ENCODE results near the gene PSEN1. TPM values are rescaled to one million over a fixed set of nuclear protein-coding genes. Genes with fewer than 3 reads are reported as not detected.

PSEN1 gene
- polyA plus RNA-seq, 2 of the 4 experiments (the other 2 are of a cell fraction), result 21.6 to 38.1 TPM

- DNase-seq (ENCODE audit: low read depth in 1 of 2, low spot score in 1 of 2) (no peak), FAIRE-seq (no peak), ATAC-seq (no peak)
- H3K4me2 ChIP-seq, result no peak overlapping the region; the same call in 2 of the 3 replicates
- H3K4me1 ChIP-seq, result peaks cover 48% of the 10 kb centered on the region
- no peak overlapping the region for H3K4me3 ChIP-seq
- TF ChIP-seq USF2 (IDR thresholded peaks at IDR 0.05) (no peak), HOXB5 (CRISPR knock-in tag; IDR thresholded peaks at IDR 0.05) (no peak), CBX2 (IDR thresholded peaks at IDR 0.05; ENCODE audit: borderline replicate concordance, low read depth) (no peak), RNF2 (IDR thresholded peaks at IDR 0.05; ENCODE audit: borderline replicate concordance, low read depth) (no peak), JUN (IDR thresholded peaks at IDR 0.05) (no peak), EP300 (IDR thresholded peaks at IDR 0.05) (no peak), FOSB (CRISPR knock-in tag; IDR thresholded peaks at IDR 0.05) (no peak), NFE2L2 (conservative IDR thresholded peaks at IDR 0.05; ENCODE audit: low read length) (no peak), CBX8 (IDR thresholded peaks at IDR 0.05) (no peak)
- TF ChIP-seq, protein P1, sequence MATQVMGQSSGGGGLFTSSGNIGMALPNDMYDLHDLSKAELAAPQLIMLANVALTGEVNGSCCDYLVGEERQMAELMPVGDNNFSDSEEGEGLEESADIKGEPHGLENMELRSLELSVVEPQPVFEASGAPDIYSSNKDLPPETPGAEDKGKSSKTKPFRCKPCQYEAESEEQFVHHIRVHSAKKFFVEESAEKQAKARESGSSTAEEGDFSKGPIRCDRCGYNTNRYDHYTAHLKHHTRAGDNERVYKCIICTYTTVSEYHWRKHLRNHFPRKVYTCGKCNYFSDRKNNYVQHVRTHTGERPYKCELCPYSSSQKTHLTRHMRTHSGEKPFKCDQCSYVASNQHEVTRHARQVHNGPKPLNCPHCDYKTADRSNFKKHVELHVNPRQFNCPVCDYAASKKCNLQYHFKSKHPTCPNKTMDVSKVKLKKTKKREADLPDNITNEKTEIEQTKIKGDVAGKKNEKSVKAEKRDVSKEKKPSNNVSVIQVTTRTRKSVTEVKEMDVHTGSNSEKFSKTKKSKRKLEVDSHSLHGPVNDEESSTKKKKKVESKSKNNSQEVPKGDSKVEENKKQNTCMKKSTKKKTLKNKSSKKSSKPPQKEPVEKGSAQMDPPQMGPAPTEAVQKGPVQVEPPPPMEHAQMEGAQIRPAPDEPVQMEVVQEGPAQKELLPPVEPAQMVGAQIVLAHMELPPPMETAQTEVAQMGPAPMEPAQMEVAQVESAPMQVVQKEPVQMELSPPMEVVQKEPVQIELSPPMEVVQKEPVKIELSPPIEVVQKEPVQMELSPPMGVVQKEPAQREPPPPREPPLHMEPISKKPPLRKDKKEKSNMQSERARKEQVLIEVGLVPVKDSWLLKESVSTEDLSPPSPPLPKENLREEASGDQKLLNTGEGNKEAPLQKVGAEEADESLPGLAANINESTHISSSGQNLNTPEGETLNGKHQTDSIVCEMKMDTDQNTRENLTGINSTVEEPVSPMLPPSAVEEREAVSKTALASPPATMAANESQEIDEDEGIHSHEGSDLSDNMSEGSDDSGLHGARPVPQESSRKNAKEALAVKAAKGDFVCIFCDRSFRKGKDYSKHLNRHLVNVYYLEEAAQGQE (IDR thresholded peaks at IDR 0.05), result no peak
- TF ChIP-seq, protein P2, sequence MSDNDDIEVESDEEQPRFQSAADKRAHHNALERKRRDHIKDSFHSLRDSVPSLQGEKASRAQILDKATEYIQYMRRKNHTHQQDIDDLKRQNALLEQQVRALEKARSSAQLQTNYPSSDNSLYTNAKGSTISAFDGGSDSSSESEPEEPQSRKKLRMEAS (IDR thresholded peaks at IDR 0.05), result no peak
- CTCF ChIA-PET, result interaction anchor here (0.9 kb wide), 3 partner anchors 8 to 78 kb away, joined by 3 read pairs; no protein-coding TSS in a partner anchor
- 93% methylated on average over 4 of the region's 4 CpGs for WGBS (ENCODE audit: missing lambda C conversion rate)
- POLR2A ChIA-PET, result interaction anchor here (0.6 kb wide), 1 partner anchor 32 kb away, joined by 6 read pairs; no protein-coding TSS in a partner anchor
- peak overlapping the region in 1 of 2 experiments; percentile 85; a peak in 1 of 6 replicates for H3K27ac ChIP-seq
- no peaks in the 10 kb centered on the region for H3K9me3 ChIP-seq
Measured at GRCh38 chr14:73225496-73225895, 89.2 kb downstream of the PSEN1 start.

DNA sequence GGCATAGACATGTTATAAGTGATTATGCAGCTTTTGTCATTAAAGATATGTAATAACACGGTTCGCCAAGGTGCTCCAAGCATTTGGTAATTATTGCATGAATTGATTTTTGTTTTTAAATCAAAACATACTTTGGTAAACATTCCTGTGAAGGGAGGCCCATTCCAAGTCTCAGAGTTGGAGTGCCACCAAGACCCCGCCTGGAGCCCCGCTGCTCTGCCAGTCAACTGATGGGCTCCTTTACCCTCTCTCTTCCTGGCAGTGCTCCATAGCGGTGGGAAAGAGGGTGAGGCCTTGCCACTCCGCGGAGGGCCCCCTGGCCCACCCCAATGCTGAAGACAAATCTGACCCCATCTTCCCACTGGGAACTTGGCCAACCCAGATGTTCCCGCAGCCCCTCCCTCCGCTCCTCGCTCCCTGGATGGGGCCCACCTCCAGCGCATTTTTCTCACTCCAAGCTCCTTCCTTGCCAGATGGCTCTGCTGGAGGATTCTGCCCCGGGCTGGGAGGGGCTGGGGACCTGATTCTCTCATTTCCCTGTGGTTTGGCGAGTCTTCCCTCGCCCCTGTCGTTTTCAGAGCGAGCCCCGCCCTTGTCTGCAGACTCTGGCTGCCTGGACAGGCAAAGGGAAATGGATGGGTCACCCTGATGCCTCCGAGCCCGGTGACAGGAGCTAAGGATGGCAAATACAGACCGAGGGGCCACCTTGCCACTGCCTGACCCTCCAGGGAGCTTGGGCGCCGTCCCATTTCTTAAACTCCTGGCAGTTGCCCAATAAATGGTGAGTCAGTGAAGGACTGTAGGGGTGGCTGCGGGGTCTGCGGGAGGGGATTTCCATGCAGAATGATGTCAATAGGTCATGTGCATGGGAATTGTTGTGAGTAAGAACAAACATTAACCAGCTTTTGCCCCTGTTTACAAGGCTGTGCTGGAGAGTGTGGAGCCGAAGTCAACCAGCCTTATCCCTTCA is 91.8 kb downstream of the PSEN1 start:
- 11% methylated on average over 25 of the region's 25 CpGs for WGBS (ENCODE audit: missing lambda C conversion rate)
- CTCF ChIA-PET, result interaction anchor here (0.6 to 1.9 kb wide), 7 partner anchors 10 to 731 kb away, joined by 3 to 5 read pairs (median 3); no protein-coding TSS in a partner anchor
- TF ChIP-seq MAZ (IDR thresholded peaks at IDR 0.05; ENCODE audit: borderline replicate concordance, low read depth, low read length), result no peak
- no peak for TF ChIP-seq PHF8 (IDR thresholded peaks at IDR 0.05; ENCODE audit: borderline replicate concordance, low read depth)
- peak; percentile 58; the same call in 1 of the 2 replicates for TF ChIP-seq HOXB13 (CRISPR knock-in tag; IDR thresholded peaks at IDR 0.05; ENCODE audit: low read depth)
- no peak for TF ChIP-seq NFE2L2 (conservative IDR thresholded peaks at IDR 0.05; ENCODE audit: low read length)
- peak in 1 of 2 experiments; percentile 23; a peak in 1 of 5 replicates for TF ChIP-seq RAD21 (conservative IDR thresholded peaks at IDR 0.05 in 1 of 2, IDR thresholded peaks at IDR 0.05 in 1 of 2)
- no peak for TF ChIP-seq FOSB (CRISPR knock-in tag; IDR thresholded peaks at IDR 0.05)
- TF ChIP-seq TP53 (CRISPR knock-in tag; IDR thresholded peaks at IDR 0.05), result no peak
- peak; percentile 69; the same call in 1 of the 2 replicates for TF ChIP-seq RARB (CRISPR knock-in tag; IDR thresholded peaks at IDR 0.05)
- TF ChIP-seq, protein P3, sequence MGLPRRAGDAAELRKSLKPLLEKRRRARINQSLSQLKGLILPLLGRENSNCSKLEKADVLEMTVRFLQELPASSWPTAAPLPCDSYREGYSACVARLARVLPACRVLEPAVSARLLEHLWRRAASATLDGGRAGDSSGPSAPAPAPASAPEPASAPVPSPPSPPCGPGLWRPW (IDR thresholded peaks at IDR 0.05), result no peak
- no peak for TF ChIP-seq MYC (IDR thresholded peaks at IDR 0.05; ENCODE audit: borderline replicate concordance, low read length)
- TF ChIP-seq ZFP36 (IDR thresholded peaks at IDR 0.05; ENCODE audit: borderline replicate concordance, partially characterized antibody), result no peak
- TF ChIP-seq EHMT2 (IDR thresholded peaks at IDR 0.05; ENCODE audit: low read depth), result no peak
- TF ChIP-seq, protein P1 (IDR thresholded peaks at IDR 0.05), result no peak
- peak; percentile 31; the same call in 1 of the 2 replicates for TF ChIP-seq FOXS1 (CRISPR knock-in tag; IDR thresholded peaks at IDR 0.05)
- 0 out of 2 replicates have a peak, but pooled peaks have one; percentile 12 for TF ChIP-seq USF2 (IDR thresholded peaks at IDR 0.05)
- no peak for TF ChIP-seq ESRRA (IDR thresholded peaks at IDR 0.05; ENCODE audit: borderline replicate concordance, low read length)

More for the DNA sequence above, 91.8 kb downstream of the PSEN1 start:
- ATAC-seq (peak; percentile 75 to 85), DNase-seq (ENCODE audit: low read depth in 1 of 2, low spot score in 1 of 2) (peak; percentile 92), FAIRE-seq (no peak)
- Histone ChIP-seq H3K9me3 (no peaks in the 10 kb centered on the region), H3K4me1 (peaks cover 60% of the 10 kb centered on the region), H3K4me2 (peak overlapping the region; percentile 87), H3K27ac (peak overlapping the region; percentile 76 to 85), H3K4me3 (peak overlapping the region; percentile 25; the same call in 1 of the 3 replicates)
- POLR2A ChIA-PET, result interaction anchor here (0.5 to 1.0 kb wide), 3 partner anchors 8 to 263 kb away, joined by 3 read pairs; partner anchors contain the start of genes RBM25 and RIOX1
